HAP-1 (cell line): ENCODE measurements around the gene PLA2G4F.

Experiments
- DNase-seq, 2 experiments: peaks; one replicate each; pipeline ENCODE4 v3.0.0-alpha.2; 2016 to 2020; ENCODE audit warnings: low spot score in 2 of 2
- H3K27me3 ChIP-seq: fragments of 250-450 bp; sonication (Bioruptor Pico); 2 replicates; pipeline ENCODE4 v1.5.1; 2020; ENCODE audit warnings: low read depth, mild to moderate bottlenecking, moderate library complexity
- H3K36me3 ChIP-seq: fragments of 250-450 bp; sonication (Bioruptor Pico); replicated peaks from 2 replicates; pipeline ENCODE4 v1.5.1; 2020; ENCODE audit warnings: mild to moderate bottlenecking
- H3K4me1 ChIP-seq: fragments of 250-450 bp; sonication (Bioruptor Pico); 2 replicates; pipeline ENCODE4 v1.5.1; 2020; ENCODE audit warnings: mild to moderate bottlenecking
- H3K4me3 ChIP-seq: fragments of 250-450 bp; sonication (Bioruptor Pico); 2 replicates; pipeline ENCODE4 v1.5.1; 2020; ENCODE audit warnings: mild to moderate bottlenecking, moderate library complexity
- H3K9me3 ChIP-seq: fragments of 250-450 bp; sonication (Bioruptor Pico); 2 replicates; pipeline ENCODE4 v1.5.1; 2020; ENCODE audit warnings: mild to moderate bottlenecking, moderate library complexity
- in situ Hi-C: fragments of 300-500 bp; cut with MboI; formaldehyde crosslinking; loops from 3 replicates; pipeline ENCODE4 v1.14.3; 2020; ENCODE audit warnings: low sequenced_read_pairs, inconsistent platforms, mixed read lengths

PLA2G4F gene

GRCh38 chr15:42148808-42149492 is 7.5 kb downstream of the PLA2G4F start:
- no peaks in the 10 kb centered on the region for H3K4me1 ChIP-seq
- H3K9me3 ChIP-seq: no peaks in the 10 kb centered on the region
- H3K27me3 ChIP-seq: no peaks in the 10 kb centered on the region
- no peak overlapping the region for H3K4me3 ChIP-seq
- in situ Hi-C loops: no loop called here
- H3K36me3 ChIP-seq: no peaks in the 10 kb centered on the region
- DNase-seq: peak in 1 of 2 experiments; percentile 4

GRCh38 chr15:42147431-42147735 is 9.1 kb downstream of the PLA2G4F start:
- H3K4me1 ChIP-seq: no peaks in the 10 kb centered on the region
- H3K9me3 ChIP-seq: no peaks in the 10 kb centered on the region
- H3K36me3 ChIP-seq: no peaks in the 10 kb centered on the region
- no peak overlapping the region for H3K4me3 ChIP-seq
- H3K27me3 ChIP-seq: no peaks in the 10 kb centered on the region
- no peak for DNase-seq
- in situ Hi-C loops: no loop called here

- DNase-seq: no peak
- Histone ChIP-seq H3K27me3 (no peaks in the 10 kb centered on the region), H3K36me3 (no peaks in the 10 kb centered on the region), H3K4me1 (no peaks in the 10 kb centered on the region), H3K4me3 (no peak overlapping the region), H3K9me3 (no peaks in the 10 kb centered on the region)
- in situ Hi-C loops: no loop called here
Measured at GRCh38 chr15:42146551-42147430, 9.6 kb downstream of the PLA2G4F start.

DNA sequence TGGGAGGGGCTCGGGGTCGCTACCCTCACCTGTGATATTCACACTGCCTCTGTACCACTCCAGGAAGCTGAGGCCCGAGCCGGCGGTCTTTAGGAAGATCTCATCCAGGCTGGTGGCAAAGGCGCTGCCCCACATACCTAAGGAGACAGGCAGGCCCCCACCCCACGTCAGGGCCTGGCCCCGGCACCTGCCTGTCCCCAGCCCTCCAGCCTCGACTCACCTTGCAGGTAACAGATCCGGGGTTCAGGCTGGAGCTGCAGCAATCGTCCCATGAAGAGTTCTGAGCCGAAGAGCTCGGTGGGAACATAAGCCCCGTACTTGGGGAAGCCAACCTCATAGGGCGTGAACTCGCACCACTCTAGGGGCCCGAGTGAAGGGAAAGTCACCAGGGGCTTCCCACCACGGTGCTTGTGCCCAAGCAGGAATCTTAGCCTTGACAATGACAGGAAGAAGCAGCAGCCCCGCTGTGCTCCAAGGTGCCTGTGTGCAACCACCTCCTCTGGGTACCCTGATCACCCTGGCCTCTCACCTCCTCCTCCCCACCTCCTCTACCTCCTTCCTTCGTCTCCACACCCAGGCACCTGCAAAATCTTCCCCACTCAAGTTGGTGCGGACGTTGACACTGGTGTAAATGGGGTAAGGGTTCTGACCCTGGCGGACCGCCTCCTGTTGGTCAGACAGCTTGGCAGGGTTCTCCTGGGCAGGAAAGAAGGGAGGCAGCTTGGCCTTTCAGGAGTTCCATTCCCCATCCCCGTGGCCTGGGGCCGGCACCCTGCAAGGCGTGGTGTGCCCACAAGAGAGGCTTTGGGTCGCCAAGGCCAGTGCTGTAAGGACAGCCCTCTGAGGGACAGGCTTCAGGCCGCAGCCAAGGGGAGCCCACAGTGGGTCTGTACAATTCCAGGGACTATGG is 10.6 kb downstream of the PLA2G4F start:
- in situ Hi-C loops: no loop called here
- H3K4me3 ChIP-seq: no peak overlapping the region
- no peaks in the 10 kb centered on the region for H3K27me3 ChIP-seq
- no peaks in the 10 kb centered on the region for H3K36me3 ChIP-seq
- peak in 1 of 2 experiments; percentile 4 for DNase-seq
- H3K9me3 ChIP-seq: no peaks in the 10 kb centered on the region
- no peaks in the 10 kb centered on the region for H3K4me1 ChIP-seq

DNA sequence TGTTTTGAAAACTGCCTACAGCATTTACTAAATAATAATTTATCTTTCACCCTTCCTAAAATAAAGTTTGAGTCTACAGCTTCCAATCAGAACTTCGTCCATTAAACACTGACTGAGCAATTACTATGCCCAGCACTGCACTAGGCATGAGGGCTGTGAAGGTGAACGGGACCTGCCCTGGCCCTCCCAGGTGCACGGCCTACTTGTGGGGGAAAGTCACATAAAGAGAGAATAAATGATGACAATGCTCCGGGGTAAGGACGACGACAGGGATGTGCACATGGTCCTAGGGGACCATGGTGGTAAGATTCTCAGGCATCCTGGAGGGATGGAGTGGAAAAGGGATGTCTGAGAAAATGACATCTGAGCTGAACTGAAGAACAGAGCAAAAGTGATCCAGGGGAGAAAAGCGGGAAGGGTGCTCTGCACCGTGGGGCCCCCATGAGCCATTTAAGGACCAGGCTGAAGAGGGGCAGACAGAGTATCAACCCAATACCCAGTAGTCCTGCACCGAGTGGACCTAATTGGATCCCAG is 11.5 kb downstream of the PLA2G4F start:
- no peaks in the 10 kb centered on the region for H3K9me3 ChIP-seq
- DNase-seq: no peak
- no peaks in the 10 kb centered on the region for H3K4me1 ChIP-seq
- no peaks in the 10 kb centered on the region for H3K27me3 ChIP-seq
- in situ Hi-C loops: no loop called here
- H3K4me3 ChIP-seq: no peak overlapping the region
- H3K36me3 ChIP-seq: no peaks in the 10 kb centered on the region

- Histone ChIP-seq H3K4me1 (no peaks in the 10 kb centered on the region), H3K9me3 (no peaks in the 10 kb centered on the region), H3K4me3 (no peak overlapping the region), H3K27me3 (no peaks in the 10 kb centered on the region), H3K36me3 (no peaks in the 10 kb centered on the region)
- DNase-seq: no peak
- in situ Hi-C loops: no loop called here
Measured at GRCh38 chr15:42143866-42144625, 12.4 kb downstream of the PLA2G4F start.

GRCh38 chr15:42143356-42143755 is 13.1 kb downstream of the PLA2G4F start:
- DNase-seq: no peak
- H3K4me1 ChIP-seq: no peaks in the 10 kb centered on the region
- H3K27me3 ChIP-seq: no peaks in the 10 kb centered on the region
- no peaks in the 10 kb centered on the region for H3K36me3 ChIP-seq
- no peaks in the 10 kb centered on the region for H3K9me3 ChIP-seq
- H3K4me3 ChIP-seq: no peak overlapping the region
- in situ Hi-C loops: no loop called here

DNA sequence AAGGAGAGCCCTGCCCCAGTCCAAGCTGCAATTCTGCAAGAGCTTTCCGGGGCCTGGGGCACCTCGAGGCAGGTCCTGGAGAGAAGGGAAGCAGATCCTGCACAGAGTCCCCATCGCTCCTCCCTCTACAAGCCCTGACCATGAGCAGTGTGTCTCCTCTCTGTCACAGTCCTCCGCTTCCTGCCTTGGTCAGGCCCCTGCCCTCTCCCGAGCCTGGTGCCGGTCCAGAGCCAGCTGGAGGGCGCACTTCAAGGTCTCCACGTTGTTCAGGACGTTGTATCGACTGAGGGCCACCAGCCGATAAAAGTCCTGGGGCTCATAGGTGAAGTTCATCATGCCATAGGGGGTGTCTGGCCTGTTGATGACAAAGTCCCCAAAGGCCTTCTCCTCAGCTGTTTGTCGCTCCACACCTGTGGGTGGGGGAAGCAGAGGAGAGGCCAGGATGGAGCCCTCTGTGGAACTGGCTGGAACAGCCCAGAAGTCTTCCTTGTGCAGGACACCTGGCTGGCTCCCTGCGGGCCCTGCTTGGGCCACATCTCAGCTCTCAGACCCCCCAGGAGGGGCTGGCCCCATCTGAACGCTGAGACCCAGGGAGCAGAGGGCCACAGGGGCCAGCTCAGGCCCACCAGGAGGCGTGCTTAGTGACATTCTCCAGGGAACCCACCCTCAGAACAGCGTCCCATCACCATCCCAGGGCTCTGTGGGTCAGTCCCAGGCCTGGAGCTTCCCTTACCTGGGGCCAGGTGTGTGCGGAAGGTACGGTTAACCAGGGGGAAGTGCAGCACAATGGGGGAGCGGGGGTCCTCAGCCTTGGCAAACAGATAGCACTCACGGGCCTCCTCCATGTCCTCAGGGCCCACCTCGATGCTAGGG is 14.4 kb downstream of the PLA2G4F start:
- Histone ChIP-seq H3K4me3 (no peak overlapping the region), H3K9me3 (no peaks in the 10 kb centered on the region), H3K4me1 (no peaks in the 10 kb centered on the region), H3K27me3 (no peaks in the 10 kb centered on the region), H3K36me3 (no peaks in the 10 kb centered on the region)
- no peak for DNase-seq
- in situ Hi-C loops: no loop called here

DNA sequence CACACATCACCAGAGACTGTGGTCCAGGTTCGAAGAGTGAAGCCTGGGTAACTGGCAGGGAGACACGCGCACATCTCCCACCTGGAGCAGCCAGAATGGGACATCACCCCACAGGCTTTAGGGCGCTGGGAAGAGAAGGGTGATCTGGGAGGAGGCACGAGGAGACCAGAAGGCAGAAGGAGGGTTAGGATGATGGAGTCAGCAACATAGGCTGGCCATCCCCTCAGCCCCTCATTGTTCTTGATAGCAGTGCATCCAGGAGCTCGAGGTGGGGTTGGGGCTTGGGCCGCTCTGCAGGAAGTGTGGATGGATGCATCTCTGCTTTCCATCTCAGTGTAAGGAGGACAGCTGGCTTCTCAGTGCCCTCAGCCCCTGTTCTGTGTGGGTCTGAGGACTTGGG is 15.2 kb downstream of the PLA2G4F start:
- Histone ChIP-seq H3K36me3 (no peaks in the 10 kb centered on the region), H3K27me3 (no peaks in the 10 kb centered on the region), H3K9me3 (no peaks in the 10 kb centered on the region), H3K4me3 (no peak overlapping the region), H3K4me1 (no peaks in the 10 kb centered on the region)
- in situ Hi-C loops: no loop called here
- no peak for DNase-seq

- in situ Hi-C loops: no loop called here
- peak in 1 of 2 experiments; percentile 1 for DNase-seq
- no peaks in the 10 kb centered on the region for H3K27me3 ChIP-seq
Measured at GRCh38 chr15:42140383-42141070, 15.9 kb downstream of the PLA2G4F start.

DNA sequence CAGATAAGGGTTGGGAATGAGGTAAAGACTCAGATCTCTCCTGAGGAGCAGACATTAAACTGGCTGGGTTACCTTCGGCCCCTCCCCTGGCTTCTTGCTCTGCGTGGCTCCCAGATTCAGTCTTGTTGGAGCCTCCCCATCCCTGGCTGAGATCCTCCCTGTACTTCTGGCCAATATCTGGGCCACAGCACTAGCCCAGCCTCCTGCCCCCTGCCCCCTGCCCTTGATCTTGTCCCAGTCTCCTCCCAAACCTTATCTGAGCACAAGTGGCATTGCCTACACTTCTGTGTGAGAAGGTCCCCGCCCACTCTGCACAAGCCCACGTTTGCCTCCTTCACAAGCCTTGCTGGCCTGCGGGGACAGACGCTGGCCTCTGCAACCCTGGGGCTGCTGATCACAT is 16.8 kb downstream of the PLA2G4F start:
- no peaks in the 10 kb centered on the region for H3K9me3 ChIP-seq
- no peak overlapping the region for H3K4me3 ChIP-seq
- in situ Hi-C loops: loop anchor here (10.0 kb wide), 1 partner anchor 145 kb away; no protein-coding TSS in a partner anchor
- DNase-seq: peak in 1 of 2 experiments; percentile 4
- no peaks in the 10 kb centered on the region for H3K36me3 ChIP-seq
- H3K27me3 ChIP-seq: no peaks in the 10 kb centered on the region
- H3K4me1 ChIP-seq: no peaks in the 10 kb centered on the region

More at GRCh38 chr15:42140383-42141070, 15.9 kb downstream of the PLA2G4F start:
- no peaks in the 10 kb centered on the region for H3K36me3 ChIP-seq
- no peaks in the 10 kb centered on the region for H3K9me3 ChIP-seq
- no peak overlapping the region for H3K4me3 ChIP-seq
- H3K4me1 ChIP-seq: no peaks in the 10 kb centered on the region

GRCh38 chr15:42138968-42139386 is 17.5 kb downstream of the PLA2G4F start:
- Histone ChIP-seq H3K9me3 (no peaks in the 10 kb centered on the region), H3K27me3 (no peaks in the 10 kb centered on the region), H3K4me1 (no peaks in the 10 kb centered on the region), H3K4me3 (no peak overlapping the region), H3K36me3 (no peaks in the 10 kb centered on the region)
- DNase-seq: peak in 1 of 2 experiments; percentile 8
- in situ Hi-C loops: loop anchor here (10.0 kb wide), 1 partner anchor 144 kb away; no protein-coding TSS in a partner anchor
